Endometrium (tissue), 2 donors: ENCODE results near the gene IQCH.
"Not testable (repeated sequence)": the region's sequence is repeated elsewhere in the genome, so short reads cannot be mapped to it uniquely, and the experiment has no call there.

Experiments
- FAIRE-seq: peaks from 2 replicates; lab custom pipeline; 2012; peaks lifted over from hg19 to GRCh38; lab: Jason Lieb, UNC
- donor health status: control.
- donor health status: control.

IQCH gene

DNA sequence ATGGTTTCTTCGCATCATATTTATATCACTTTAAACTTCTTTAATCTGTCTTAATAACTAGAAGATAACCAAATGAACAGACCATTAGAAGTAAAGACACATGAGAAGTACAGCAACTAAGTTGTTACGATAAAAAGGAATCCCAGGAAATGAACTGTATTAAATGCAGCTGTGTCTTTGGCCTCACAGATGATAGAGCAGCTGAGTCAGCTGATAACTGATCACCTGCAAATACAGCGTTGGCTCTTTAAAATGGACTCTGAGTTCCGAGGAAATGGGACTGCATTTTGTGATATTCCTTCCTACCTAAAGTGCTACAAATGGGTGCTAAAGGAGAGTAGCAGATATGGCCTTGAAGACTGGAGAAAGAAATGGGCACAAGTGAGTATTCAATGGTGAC lies 145.3 kb downstream of the IQCH start:
- no peak for FAIRE-seq

DNA sequence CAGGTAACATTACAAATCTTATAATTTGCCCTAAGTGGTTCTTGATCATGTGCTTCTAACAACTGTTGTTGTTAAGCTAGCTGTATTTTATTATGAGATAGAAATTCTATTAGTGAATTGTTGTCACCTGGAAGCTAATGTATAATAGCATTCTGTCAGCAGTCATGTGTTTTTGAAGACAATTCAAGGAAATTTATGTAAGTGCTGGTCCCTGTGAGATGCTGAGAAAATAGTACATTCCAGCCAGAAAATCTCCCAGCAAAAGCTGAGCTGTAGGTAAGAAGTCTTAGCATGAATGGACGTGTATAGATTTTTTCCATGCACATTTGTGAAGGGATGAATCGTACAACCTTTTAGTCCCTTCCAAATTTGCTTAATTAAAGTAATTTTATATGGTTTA lies 146.3 kb downstream of the IQCH start:
- no peak for FAIRE-seq

DNA sequence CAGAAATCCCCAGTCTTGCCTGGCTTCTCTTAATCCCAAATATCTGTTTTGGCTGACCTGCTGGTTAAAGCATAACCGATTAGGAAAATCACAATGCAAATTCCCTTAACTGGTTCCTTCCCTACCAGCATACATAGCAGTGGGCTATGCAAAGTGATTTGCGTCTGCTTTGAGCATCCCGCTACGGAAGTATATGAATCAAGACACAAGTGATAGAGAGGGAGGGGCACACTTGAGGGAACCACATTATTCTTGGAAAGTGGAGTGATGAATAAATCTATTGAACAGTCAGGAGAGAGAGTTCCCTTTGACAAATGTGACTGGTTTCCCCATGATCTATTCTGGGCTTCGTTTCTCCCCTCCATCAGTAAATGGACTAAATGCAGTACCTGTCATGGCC lies 146.8 kb downstream of the IQCH start:
- FAIRE-seq, result no peak

DNA sequence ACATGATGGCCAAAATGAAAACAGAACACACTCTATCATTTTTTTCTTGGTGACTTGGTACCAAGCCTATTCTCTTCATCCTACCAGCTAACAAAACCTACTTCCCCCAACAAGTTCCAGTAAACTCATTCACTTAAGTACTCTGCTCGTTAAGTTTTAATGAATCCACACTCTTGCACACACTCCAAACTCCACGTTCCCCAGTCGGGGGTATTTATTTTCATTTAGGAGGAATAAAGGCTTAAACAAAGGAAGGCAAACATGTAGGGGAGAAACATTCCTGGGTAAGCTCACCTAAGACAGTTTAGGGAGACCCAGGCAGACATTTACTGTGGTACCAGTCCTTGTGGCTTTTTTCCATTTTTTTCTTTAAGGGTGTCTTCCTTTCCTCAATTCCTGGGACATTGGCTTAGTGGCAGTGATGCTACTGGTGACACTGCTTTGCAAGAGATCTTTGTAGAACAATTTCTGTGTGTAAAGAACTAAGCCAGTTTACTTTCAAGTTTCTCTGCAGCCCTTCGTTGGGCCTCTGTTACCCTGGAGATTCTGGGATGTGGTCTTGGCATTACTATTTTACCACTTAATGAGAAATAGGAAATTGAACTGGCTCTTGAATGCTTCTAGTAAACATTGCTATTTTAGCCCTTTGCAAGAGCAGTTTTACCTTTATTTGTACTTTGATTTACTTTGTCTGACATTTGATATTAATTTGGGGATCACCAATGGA lies 149.0 kb downstream of the IQCH start:
- no peak for FAIRE-seq

DNA sequence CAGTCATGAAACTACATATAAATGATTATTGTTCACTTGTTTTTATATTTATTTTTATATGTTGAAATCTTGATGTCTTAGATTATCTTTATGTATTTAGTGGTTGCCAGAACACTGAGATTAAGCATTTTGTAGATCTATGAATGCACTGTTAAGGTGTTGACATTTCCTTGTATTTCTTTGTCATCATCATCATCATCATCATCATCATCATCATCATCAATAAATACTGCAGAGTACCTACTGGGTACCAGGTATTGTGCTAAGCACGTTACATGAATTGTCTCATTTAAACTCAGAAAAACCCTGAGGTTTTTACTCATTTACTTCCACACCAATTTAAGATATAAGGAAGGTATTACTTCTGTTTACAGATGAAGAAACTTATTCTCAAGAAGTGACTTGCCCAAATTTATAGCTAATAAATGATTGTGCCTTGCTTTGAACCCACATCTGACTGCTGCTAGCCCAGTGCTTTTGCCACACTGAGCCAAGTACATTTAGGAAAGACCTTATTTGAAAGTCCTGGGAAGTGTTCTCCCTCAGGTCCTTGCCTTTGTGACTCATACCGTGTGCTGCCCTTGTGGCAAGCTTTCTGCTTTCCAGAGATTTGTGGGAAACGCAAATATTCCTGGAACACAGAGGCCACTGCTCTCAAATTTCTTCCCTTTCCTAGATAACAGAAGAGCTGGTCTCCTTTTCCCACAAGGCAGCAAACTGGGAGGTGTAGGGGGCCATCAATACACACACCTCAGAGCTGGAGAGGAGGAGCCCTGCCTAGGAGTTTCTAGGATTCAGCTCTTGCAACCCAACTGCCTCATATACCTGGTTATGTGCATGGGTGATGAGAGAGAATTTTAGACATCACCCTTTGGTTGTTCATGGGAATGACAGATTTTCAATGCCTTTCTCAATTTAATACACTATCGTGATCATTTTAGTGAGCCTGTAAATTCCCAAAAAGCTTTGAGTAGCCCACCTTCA lies 150.9 kb downstream of the IQCH start:
- FAIRE-seq, result peak; percentile 69

DNA sequence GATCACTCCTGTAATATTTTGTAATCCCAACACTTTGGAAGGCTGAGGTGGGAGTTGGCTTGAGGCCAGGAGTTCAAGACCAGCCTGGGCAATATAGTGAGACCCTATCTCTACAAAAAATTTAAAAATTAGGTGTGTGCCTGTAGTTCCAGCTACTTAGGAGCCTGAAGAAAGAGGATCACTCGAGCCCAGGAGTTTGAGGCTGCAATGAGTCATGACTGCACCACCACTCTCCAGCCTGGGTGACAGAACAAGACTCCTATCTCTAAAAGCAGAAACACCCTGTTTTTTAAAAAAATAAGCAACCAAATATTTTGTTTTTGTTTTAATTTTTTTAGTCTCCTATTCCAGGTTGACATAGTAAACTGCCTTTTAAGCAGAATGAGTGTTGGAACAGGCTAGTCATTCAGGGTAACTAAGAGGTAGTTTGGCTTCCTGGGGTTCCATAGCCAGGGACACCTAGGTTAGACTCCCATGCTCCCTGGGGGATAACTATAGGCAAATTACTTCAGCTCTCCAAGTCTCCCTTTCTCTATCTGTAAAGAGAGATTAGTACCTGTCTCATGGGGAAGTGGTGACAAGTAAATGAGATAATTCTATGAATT lies 151.8 kb downstream of the IQCH start:
- FAIRE-seq, result no peak

DNA sequence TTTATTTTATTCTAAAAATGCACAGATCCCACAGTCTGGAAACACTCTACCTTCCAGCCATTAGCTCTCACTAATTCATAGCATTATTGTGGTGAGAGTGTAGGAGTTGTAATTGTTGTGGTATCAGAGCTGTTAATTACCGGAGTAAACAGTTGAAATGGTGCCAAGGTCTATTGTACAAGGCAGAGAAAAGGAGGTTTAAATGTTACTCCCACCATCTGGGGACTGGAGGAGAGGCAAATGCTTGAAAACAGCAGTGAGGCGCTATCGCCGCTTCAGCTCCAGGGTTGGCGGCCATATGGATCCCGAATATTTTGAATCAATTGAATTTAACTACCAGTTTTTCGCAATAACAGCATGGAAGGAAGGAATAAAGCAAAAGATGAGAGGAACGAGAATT lies 153.2 kb downstream of the IQCH start:
- FAIRE-seq, result peak; percentile 48

DNA sequence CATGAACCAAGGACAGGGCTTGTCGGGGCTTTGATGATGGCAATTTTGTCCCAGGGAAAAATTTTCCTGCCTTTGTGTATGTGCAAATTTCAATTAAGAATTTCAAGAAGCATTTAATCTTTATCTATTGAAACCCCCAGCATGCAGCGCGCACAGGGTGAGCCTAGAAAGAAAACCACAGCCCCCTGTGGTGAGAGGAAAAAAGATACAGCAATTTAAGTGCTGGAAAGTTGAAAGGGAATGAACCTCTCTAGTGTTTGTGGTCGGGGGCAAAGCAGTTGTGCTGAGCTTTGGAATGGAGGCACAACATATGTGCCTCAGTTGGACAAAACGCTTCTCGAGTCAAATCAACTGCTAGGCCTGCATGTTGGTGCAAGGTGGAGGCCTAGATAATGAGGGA lies 154.6 kb downstream of the IQCH start:
- FAIRE-seq, result no peak

DNA sequence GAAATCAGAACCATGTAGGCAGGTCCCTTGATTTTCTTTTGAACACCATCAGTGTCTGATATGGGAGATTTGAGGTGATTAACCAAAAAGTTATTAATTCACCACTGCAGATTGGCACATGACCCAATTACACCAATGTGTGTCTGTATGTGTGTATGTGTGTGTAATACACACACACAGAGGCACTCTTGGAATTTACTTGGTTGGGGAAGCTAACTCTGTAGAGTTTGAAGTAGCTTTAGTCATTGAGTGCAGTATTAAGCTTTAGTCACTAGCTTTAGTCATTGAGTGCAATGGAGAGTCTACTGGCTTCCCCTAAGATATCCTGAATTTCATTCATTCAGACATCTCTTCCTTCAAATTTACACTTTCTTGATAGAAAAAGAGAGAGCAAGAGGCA lies 156.9 kb downstream of the IQCH start:
- no peak for FAIRE-seq

DNA sequence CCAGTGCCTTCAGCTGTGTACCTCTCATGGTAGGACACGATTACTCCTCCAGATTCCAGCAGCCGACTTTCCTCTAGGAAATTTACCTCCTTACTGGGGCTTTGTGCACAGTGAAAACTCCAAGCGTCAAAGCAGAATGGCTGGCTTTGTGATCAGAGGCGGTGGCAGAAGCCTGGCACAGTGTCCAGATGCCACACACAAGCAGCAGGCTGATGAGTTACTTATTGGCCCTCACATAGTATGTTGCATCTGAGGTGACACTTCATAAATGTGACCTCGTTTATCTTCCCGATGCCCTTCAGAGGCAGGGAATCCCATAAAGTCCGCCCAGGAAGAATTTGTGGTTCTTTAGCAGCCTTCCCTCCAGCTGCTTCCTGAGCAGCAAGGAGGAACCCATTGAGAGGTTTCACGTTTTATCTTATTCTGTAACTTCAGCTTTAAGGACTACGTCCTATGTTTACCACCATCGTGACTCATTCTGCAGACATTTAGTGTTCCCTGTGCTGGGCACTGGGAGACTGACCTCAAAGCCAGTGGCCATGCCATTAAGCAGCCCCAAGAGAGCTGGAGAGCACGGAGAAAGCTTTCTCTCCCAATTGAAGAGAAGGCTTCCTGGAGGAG lies 159.3 kb downstream of the IQCH start:
- no peak for FAIRE-seq

DNA sequence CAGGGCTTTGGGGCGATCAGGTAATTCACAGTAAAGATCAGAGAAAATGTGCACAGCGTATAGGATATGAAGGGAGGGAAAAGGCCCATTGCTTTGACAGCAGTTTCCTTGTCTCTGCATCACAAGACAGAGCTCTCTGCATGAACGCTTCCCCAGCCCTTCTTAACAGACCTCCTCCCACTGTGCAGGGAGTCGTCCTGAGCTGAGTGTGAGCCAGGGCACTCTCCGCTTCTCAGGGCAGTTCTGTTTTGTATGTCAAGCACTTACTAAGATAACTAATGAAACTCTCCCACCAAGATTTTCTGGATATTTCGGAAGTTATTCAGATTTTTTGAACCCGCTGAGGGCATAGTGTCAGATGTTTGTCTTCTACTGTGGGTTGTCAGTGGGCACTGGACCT lies 160.6 kb downstream of the IQCH start:
- no peak for FAIRE-seq

DNA sequence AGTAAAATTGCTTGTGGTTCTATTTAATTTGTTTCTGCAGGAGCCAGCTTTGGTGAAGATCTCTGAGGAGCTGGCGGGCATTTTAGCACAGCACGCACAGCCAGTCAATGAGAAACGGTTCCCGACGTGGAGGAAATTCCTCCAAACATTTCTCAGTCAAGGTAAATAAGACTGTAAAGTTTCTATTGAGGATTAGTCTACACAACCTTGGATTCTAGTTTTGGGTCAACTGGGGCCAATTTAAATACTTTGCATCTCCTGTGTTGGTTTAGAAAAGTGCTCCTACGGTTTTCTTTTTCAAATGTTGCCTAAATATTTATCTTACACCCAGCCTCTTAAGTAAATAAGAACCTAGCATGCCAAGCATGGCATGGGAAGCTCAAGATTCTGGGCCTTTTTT lies 162.3 kb downstream of the IQCH start:
- FAIRE-seq, result no peak

DNA sequence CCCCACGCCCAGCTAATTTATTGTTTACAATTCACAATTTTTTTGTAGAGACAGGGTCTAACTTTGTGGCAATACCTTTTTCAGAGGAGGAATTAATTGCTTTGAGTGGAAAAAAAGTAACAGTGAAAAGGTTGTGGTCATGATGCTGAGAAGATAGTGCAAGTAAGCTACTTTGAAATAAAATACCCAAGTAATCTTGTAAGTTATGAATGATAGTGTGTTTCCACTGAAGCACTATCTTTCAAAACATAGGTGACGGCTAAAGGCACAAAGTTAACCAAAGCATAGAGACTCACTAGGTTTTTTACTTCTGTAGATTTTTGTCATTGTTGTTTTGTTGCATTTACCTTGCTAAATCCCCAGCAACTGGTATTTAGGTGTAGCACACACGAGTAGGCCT lies 165.1 kb downstream of the IQCH start:
- no peak for FAIRE-seq

DNA sequence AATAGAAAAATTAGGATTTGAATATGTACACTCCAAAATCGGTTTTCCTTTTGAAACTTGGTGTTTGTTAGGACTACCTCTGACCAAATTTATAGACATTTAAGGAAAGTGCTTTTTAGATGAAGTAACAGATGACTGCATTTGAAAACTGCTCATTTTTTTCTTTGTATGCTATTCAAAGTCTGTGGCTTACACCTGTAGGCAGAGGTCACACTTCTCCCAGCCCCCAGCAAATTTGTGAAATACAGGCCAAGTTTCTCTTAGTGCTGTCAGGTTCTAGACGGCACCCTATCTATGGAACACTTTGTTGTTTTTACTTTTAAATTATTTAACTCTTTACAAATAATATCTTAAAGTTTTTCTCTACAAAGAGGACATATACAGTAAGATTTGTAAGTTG lies 165.6 kb downstream of the IQCH start:
- FAIRE-seq, result no peak

DNA sequence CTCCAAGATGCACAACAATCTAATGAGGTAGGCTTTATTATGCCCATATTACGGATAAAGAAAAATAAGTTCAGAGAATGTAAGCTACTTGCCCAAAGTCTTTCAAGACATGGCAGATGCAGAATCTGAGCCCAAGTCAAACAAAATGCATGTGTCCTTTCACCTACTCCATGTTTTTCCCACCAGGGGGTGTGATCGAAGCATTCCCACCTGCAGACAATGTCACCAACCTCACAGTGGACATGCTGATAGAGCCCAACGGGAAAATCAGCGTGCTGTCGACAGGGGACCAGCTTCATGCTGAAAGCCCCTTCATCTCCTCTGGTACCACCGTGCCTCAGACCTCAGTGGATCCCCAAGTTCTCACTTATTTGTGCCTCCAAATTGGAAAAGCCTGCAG lies 166.5 kb downstream of the IQCH start:
- no peak for FAIRE-seq

DNA sequence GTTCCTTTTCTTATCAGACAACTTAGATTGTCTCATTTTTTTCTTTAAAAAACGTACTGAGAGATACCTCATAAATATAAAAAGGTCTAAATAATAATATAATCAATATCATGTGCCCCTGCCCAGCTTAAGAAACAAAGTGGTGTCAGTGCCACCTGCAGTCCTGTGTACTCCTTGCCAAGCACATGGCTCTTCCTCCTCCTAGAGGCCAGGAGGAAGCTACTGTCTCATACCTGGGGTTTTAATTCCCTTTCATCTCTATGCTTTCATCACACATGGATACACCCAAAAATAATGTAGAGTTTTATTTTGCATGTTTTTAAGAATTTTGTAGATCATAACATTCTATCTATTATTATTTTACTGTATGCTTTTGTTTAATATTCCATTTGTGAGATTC lies 167.7 kb downstream of the IQCH start:
- no peak for FAIRE-seq

DNA sequence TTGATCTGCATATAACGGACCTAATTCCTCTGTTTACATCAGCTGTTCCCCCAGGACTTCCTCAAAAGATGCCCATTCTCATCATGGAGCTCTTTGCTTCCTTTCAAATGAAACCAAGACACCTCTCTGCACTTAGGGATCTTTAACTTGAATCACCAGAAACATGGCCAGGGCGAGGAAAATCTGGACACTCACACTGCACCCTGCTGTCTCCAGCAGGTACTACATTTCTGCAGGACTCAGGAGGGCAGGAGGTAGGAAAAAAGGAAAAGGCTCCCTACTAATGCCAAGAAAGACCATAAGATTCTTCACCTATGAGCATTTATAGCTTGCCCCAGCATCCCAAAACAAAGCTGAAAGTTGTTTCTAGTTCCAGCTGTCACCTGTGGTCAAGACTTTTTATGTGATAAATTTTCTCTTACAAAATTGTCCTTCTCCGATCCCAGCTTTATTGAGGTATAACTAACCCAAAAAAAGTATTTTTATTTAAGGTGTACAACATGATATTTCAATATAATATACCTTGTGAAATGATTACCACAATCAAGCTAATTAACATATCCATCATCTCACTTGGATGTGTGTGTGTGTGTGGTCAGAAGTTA lies 179.0 kb downstream of the IQCH start:
- peak; percentile 50 for FAIRE-seq

DNA sequence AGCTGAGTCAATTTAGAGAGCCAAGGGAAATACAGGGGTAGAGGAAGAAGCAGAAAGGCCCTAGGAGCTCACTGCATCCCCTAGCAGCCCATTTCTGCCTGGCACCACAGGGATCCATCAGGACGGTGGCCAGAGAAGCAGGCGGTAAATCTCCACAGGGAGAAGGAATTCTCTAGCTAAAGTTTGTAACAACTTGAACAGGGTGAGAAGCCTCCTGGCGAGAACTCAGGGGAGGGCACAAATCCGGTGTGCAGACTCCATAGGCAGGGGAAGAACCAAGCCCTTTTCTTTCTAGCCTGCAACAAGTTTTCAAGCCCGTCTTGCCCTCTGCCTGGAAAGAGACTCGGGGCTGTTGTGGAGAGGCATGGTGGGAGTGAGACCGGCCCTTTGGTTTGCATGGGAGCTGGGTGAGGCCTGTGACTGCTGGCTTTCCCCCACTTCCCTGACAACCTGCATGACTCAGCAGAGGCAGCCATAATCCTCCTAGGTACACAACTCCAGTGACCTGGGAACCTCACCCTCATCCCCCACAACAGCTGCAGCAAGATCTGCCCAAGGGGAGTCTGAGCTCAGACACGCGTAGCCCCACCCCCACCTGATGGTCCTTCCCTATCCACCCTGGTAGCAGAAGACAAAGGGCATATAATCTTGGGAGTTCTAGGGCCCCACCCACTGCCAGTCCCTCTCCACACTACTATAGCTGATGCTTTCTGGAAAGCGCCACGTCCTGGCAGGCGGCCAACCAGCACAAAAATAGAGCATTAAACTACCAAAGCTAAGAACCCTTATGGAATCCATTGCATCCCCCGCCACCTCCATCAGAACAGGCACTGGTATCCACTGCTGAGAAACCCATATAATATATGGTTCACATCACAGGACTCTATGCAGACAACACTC lies 182.0 kb downstream of the IQCH start:
- FAIRE-seq, result not testable (repeated sequence)

DNA sequence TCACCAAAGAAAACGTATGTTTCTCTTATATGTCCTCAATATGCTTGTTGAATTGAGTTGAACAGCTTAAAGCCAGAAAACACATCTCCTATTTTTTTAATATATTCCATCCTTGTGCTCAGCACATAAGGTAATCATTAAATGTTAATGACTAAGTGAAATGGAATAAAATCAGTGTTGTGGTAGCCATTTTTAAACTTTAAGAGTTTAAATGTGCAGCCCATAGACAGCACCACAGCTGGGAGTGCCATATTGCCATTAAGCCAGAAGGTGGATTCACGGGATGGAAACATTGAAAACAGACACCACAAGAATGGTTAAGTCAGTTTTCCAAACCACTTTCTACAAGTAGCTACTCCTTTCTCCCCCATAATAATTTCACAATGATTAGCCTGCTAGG lies 189.5 kb downstream of the IQCH start:
- FAIRE-seq, result no peak

DNA sequence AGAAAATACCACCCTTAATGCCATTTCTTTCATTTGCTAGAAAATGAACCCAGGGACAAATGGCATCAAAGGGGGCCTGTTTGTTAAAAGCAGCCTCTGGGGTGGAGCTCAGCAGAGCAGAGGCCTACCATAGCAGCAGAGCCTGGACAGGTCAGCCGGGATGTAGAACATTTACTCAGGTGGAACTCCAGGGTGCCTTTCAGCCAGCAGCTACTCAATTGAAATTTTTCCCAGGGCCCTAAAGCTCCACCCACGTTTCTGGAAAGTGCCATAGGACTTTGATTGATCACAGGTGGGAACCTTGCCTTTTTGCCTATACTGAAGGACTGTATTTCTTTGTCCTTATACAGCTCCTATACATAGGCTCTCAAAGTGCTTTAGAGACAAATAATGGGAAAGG lies 191.9 kb downstream of the IQCH start:
- FAIRE-seq, result no peak

DNA sequence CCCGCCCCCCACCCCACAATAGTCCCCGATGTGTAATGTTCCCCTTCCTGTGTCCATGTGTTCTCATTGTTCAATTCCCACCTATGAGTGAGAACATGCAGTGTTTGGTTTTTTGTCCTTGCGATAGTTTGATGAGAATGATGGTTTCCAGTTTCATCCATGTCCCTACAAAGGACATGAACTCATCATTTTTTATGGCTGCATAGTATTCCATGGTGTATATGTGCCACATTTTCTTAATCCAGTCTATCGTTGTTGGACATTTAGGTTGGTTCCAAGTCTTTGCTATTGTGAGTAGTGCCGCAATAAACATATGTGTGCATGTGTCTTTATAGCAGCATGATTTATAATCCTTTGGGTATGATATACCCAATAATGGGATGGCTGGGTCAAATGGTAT lies 193.8 kb downstream of the IQCH start:
- not testable (repeated sequence) for FAIRE-seq
